Hepatocyte (in vitro differentiated cells): ENCODE results near the gene LAMB3. TPM values are rescaled to one million over a fixed set of nuclear protein-coding genes. Genes with fewer than 3 reads are reported as not detected.

Source experiments
- DNase-seq: peaks from one replicate; pipeline ENCODE4 v3.0.0-alpha.2; 2016; ENCODE audit warnings: low spot score
- H2AFZ ChIP-seq: fragments of 200-600 bp; sonication (generic); 2 replicates; pipeline ENCODE4 v1.6.0; 2016; ENCODE audit warnings: antibody characterized with exemption, mild to moderate bottlenecking
- H3K27ac ChIP-seq: fragments of 200-600 bp; sonication (generic); 2 replicates; pipeline ENCODE4 v1.5.1; 2016; ENCODE audit warnings: mild to moderate bottlenecking
- H3K27me3 ChIP-seq: fragments of 200-600 bp; sonication (generic); 2 replicates; pipeline ENCODE4 v1.6.1; 2016
- H3K36me3 ChIP-seq: fragments of 200-600 bp; sonication (generic); replicated peaks from 2 replicates; pipeline ENCODE4 v1.5.1; 2016; ENCODE audit warnings: low read depth; ENCODE audit not compliant: insufficient read depth
- H3K4me1 ChIP-seq: fragments of 200-600 bp; sonication (generic); 2 replicates; pipeline ENCODE4 v1.5.1; 2016; ENCODE audit warnings: mild to moderate bottlenecking, moderate library complexity; ENCODE audit not compliant: insufficient read depth
- H3K4me2 ChIP-seq: fragments of 200-600 bp; sonication (generic); 2 replicates; pipeline ENCODE4 v1.6.0; 2016
- H3K4me3 ChIP-seq: fragments of 200-600 bp; sonication (generic); 2 replicates; pipeline ENCODE4 v1.5.1; 2016; ENCODE audit warnings: mild to moderate bottlenecking
- H3K79me2 ChIP-seq: fragments of 200-600 bp; sonication (generic); 2 replicates; pipeline ENCODE4 v1.6.0; 2017; ENCODE audit warnings: mild to moderate bottlenecking
- H3K9me2 ChIP-seq: fragments of 200-600 bp; sonication (generic); replicated peaks from 2 replicates; pipeline ENCODE4 v1.6.0; 2017; ENCODE audit warnings: mild to moderate bottlenecking; ENCODE audit not compliant: insufficient read depth
- H3K9me3 ChIP-seq: fragments of 200-600 bp; sonication (generic); 2 replicates; pipeline ENCODE4 v1.5.1; 2016; ENCODE audit warnings: low read depth, mild to moderate bottlenecking
- H4K20me1 ChIP-seq: fragments of 200-600 bp; sonication (generic); 2 replicates; pipeline ENCODE4 v1.6.0; 2016; ENCODE audit warnings: mild to moderate bottlenecking; ENCODE audit not compliant: insufficient read depth, poor library complexity, severe bottlenecking
- CTCF ChIP-seq: fragments of 200-600 bp; sonication (generic); IDR thresholded peaks from 2 replicates; pipeline ENCODE4 v1.5.1; 2016; ENCODE audit warnings: antibody characterized with exemption, mild to moderate bottlenecking; ENCODE audit not compliant: poor library complexity
- EZH2 ChIP-seq: fragments of 200-600 bp; sonication (generic); IDR thresholded peaks from 2 replicates; pipeline ENCODE4 v1.6.1; 2016; ENCODE audit warnings: antibody characterized with exemption, mild to moderate bottlenecking, borderline replicate concordance
- EZH2phosphoT487 ChIP-seq: fragments of 200-600 bp; sonication (generic); IDR thresholded peaks from one replicate; pipeline ENCODE4 v1.6.1; 2018; ENCODE audit warnings: antibody characterized with exemption, mild to moderate bottlenecking, low read depth, moderate library complexity; ENCODE audit not compliant: unreplicated experiment, severe bottlenecking
- WGBS: methylation state at CpG from one replicate; pipeline ENCODE4 v1.1.6; 2016; ENCODE audit warnings: low lambda C conversion rate; ENCODE audit errors: missing lambda C conversion rate; 5-methylcytosine and 5-hydroxymethylcytosine counted together
- polyA plus RNA-seq: library from polyadenylated mRNA; unstranded; fragments of >200 nt; fragmentation: Nextera tagmentation; extraction: Ambion mirVana; gene quantifications from 2 replicates; pipeline ENCODE4 v1.2.1, GENCODE V29; 2016
- total RNA-seq: library from RNA; depleted of rRNA; stranded (reverse); fragments of >200 nt; gene quantifications from 2 replicates; pipeline ENCODE4 v1.2.3, GENCODE V29; 2014

Gene LAMB3
- total and polyA plus RNA-seq, 2 experiments from 2014 or later: 55.9 to 76.9 TPM

GRCh38 chr1:209633335-209633997, 18.8 kb downstream of the LAMB3 start:
- Histone ChIP-seq H3K9me3 (no peaks in the 10 kb centered on the region), H3K36me3 (no peaks in the 10 kb centered on the region), H3K79me2 (no peaks in the 10 kb centered on the region), H3K4me1 (no peaks in the 10 kb centered on the region), H3K27ac (no peak overlapping the region), H3K27me3 (no peaks in the 10 kb centered on the region), H3K9me2 (no peaks in the 10 kb centered on the region), H3K4me2 (no peak overlapping the region), H4K20me1 (no peaks in the 10 kb centered on the region), H3K4me3 (no peak overlapping the region), H2AFZ (no peak overlapping the region)
- TF ChIP-seq EZH2: no peak
- TF ChIP-seq EZH2phosphoT487: no peak
- no peak for TF ChIP-seq CTCF
- 87% methylated on average over 6 of the region's 6 CpGs for WGBS
- DNase-seq: no peak

GRCh38 chr1:209630383-209631225, 21.6 kb downstream of the LAMB3 start:
- TF ChIP-seq EZH2 (no peak), CTCF (no peak), EZH2phosphoT487 (no peak)
- H4K20me1 ChIP-seq: no peaks in the 10 kb centered on the region
- no peaks in the 10 kb centered on the region for H3K4me1 ChIP-seq
- no peak overlapping the region for H3K4me3 ChIP-seq
- H3K4me2 ChIP-seq: no peak overlapping the region
- no peaks in the 10 kb centered on the region for H3K9me3 ChIP-seq
- WGBS: 76% methylated on average over 17 of the region's 17 CpGs
- H3K27me3 ChIP-seq: no peaks in the 10 kb centered on the region
- H3K9me2 ChIP-seq: no peaks in the 10 kb centered on the region
- DNase-seq: no peak
- H3K79me2 ChIP-seq: no peaks in the 10 kb centered on the region
- H3K27ac ChIP-seq: no peak overlapping the region
- no peak overlapping the region for H2AFZ ChIP-seq
- H3K36me3 ChIP-seq: no peaks in the 10 kb centered on the region

GRCh38 chr1:209629621-209630382, 22.4 kb downstream of the LAMB3 start:
- no peak for DNase-seq
- H3K4me1 ChIP-seq: no peaks in the 10 kb centered on the region
- no peaks in the 10 kb centered on the region for H3K27me3 ChIP-seq
- TF ChIP-seq EZH2: no peak
- TF ChIP-seq EZH2phosphoT487: no peak
- no peak for TF ChIP-seq CTCF
- H2AFZ ChIP-seq: no peak overlapping the region
- no peaks in the 10 kb centered on the region for H3K9me3 ChIP-seq
- H3K27ac ChIP-seq: no peak overlapping the region
- 94% methylated on average over 11 of the region's 11 CpGs for WGBS
- H3K4me3 ChIP-seq: no peak overlapping the region
- H3K9me2 ChIP-seq: no peaks in the 10 kb centered on the region
- H3K79me2 ChIP-seq: no peaks in the 10 kb centered on the region
- H4K20me1 ChIP-seq: no peaks in the 10 kb centered on the region
- no peak overlapping the region for H3K4me2 ChIP-seq
- H3K36me3 ChIP-seq: no peaks in the 10 kb centered on the region
